Measurements from ENCODE around the gene IGFBP7.

Gene IGFBP7

DNA sequence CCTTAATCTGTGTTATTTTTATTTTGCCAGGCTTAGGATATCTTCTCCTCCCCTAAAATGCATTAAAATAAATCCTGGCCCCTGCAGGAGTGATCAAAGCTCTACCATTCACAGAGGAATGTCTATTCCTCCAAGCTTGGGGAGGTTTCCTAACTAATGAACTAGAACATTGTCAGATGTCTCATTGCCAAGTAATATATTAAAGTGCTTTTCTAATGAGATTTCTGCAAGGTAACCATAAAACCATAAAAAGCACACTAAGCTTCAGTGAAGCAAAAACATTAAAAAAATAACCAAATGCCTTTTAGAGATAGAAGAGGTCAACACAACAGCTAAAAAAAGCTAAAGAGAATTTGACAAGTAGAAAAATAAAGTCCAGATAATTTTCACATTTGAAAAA, 34.8 kb downstream of the IGFBP7 start:
- TF ChIP-seq, protein P1, sequence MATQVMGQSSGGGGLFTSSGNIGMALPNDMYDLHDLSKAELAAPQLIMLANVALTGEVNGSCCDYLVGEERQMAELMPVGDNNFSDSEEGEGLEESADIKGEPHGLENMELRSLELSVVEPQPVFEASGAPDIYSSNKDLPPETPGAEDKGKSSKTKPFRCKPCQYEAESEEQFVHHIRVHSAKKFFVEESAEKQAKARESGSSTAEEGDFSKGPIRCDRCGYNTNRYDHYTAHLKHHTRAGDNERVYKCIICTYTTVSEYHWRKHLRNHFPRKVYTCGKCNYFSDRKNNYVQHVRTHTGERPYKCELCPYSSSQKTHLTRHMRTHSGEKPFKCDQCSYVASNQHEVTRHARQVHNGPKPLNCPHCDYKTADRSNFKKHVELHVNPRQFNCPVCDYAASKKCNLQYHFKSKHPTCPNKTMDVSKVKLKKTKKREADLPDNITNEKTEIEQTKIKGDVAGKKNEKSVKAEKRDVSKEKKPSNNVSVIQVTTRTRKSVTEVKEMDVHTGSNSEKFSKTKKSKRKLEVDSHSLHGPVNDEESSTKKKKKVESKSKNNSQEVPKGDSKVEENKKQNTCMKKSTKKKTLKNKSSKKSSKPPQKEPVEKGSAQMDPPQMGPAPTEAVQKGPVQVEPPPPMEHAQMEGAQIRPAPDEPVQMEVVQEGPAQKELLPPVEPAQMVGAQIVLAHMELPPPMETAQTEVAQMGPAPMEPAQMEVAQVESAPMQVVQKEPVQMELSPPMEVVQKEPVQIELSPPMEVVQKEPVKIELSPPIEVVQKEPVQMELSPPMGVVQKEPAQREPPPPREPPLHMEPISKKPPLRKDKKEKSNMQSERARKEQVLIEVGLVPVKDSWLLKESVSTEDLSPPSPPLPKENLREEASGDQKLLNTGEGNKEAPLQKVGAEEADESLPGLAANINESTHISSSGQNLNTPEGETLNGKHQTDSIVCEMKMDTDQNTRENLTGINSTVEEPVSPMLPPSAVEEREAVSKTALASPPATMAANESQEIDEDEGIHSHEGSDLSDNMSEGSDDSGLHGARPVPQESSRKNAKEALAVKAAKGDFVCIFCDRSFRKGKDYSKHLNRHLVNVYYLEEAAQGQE (IDR thresholded peaks at IDR 0.05; ENCODE audit: insufficient read depth in 1 of 2, low read depth in 2 of 2, low read length in 2 of 2): no peak
- TF ChIP-seq FOXP2 (optimal IDR thresholded peaks at IDR 0.05; ENCODE audit: borderline replicate concordance, extremely low read depth, extremely low read length, insufficient read depth) (no peak), TAF1 (IDR thresholded peaks at IDR 0.05; ENCODE audit: borderline replicate concordance, insufficient read depth, low read length) (no peak), SIN3A (IDR thresholded peaks at IDR 0.05; ENCODE audit: borderline replicate concordance, insufficient read depth, low read length) (no peak), POLR2AphosphoS5 (IDR thresholded peaks at IDR 0.05; ENCODE audit: low read depth, low read length) (no peak)

GRCh38 chr4:57074744-57075143, 35.4 kb downstream of the IGFBP7 start:
- TF ChIP-seq SIN3A (IDR thresholded peaks at IDR 0.05; ENCODE audit: borderline replicate concordance, insufficient read depth, low read length) (no peak), TAF1 (IDR thresholded peaks at IDR 0.05; ENCODE audit: borderline replicate concordance, insufficient read depth, low read length) (no peak), FOXP2 (optimal IDR thresholded peaks at IDR 0.05; ENCODE audit: borderline replicate concordance, extremely low read depth, extremely low read length, insufficient read depth) (no peak), POLR2AphosphoS5 (IDR thresholded peaks at IDR 0.05; ENCODE audit: low read depth, low read length) (no peak)
- TF ChIP-seq, protein P1 (IDR thresholded peaks at IDR 0.05; ENCODE audit: insufficient read depth in 1 of 2, low read depth in 2 of 2, low read length in 2 of 2): no peak

DNA sequence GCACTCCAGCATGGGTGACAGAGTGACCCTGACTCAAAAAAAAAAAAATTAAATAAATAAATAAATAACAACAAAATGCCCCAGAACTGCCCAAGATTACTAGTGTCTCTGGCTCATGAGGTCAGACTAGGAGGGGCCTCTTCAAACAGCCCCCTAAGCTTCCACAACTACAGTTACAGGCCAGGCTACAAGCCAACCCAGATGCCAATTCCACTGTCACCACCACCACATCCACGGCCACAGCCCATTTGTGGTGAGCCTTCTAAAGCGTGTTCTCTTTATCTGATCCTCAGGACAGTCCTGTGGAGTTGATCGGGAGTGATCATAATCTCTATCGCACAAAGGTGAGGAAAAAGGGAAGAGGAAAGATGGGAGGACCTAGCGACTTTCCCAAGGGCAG, 36.6 kb downstream of the IGFBP7 start:
- TF ChIP-seq TAF1 (IDR thresholded peaks at IDR 0.05; ENCODE audit: borderline replicate concordance, insufficient read depth, low read length) (no peak), SIN3A (IDR thresholded peaks at IDR 0.05; ENCODE audit: borderline replicate concordance, insufficient read depth, low read length) (no peak), FOXP2 (optimal IDR thresholded peaks at IDR 0.05; ENCODE audit: borderline replicate concordance, extremely low read depth, extremely low read length, insufficient read depth) (no peak), POLR2AphosphoS5 (IDR thresholded peaks at IDR 0.05; ENCODE audit: low read depth, low read length) (no peak)
- TF ChIP-seq, protein P1 (IDR thresholded peaks at IDR 0.05; ENCODE audit: insufficient read depth in 1 of 2, low read depth in 2 of 2, low read length in 2 of 2): no peak

GRCh38 chr4:57071326-57071725, 38.9 kb downstream of the IGFBP7 start:
- TF ChIP-seq SIN3A (IDR thresholded peaks at IDR 0.05; ENCODE audit: borderline replicate concordance, insufficient read depth, low read length) (no peak), POLR2AphosphoS5 (IDR thresholded peaks at IDR 0.05; ENCODE audit: low read depth, low read length) (no peak), FOXP2 (optimal IDR thresholded peaks at IDR 0.05; ENCODE audit: borderline replicate concordance, extremely low read depth, extremely low read length, insufficient read depth) (no peak), TAF1 (IDR thresholded peaks at IDR 0.05; ENCODE audit: borderline replicate concordance, insufficient read depth, low read length) (no peak)
- TF ChIP-seq, protein P1 (IDR thresholded peaks at IDR 0.05; ENCODE audit: insufficient read depth in 1 of 2, low read depth in 2 of 2, low read length in 2 of 2): no peak

GRCh38 chr4:57070461-57070860, 39.7 kb downstream of the IGFBP7 start:
- TF ChIP-seq TAF1 (IDR thresholded peaks at IDR 0.05; ENCODE audit: borderline replicate concordance, insufficient read depth, low read length): no peak
- TF ChIP-seq POLR2AphosphoS5 (IDR thresholded peaks at IDR 0.05; ENCODE audit: low read depth, low read length): no peak
- TF ChIP-seq FOXP2 (optimal IDR thresholded peaks at IDR 0.05; ENCODE audit: borderline replicate concordance, extremely low read depth, extremely low read length, insufficient read depth): no peak
- TF ChIP-seq, protein P1 (IDR thresholded peaks at IDR 0.05; ENCODE audit: insufficient read depth in 1 of 2, low read depth in 2 of 2, low read length in 2 of 2): no peak
- TF ChIP-seq SIN3A (IDR thresholded peaks at IDR 0.05; ENCODE audit: borderline replicate concordance, insufficient read depth, low read length): no peak
